Measurements from ENCODE around the gene FLAD1. TPM values are rescaled to one million over a fixed set of nuclear protein-coding genes. Genes with fewer than 3 reads are reported as not detected.

The FLAD1 gene
- 16.8 and 25.1 TPM in 2 replicates for total RNA-seq

GRCh38 chr1:154982897-154983648 lies at the start of gene FLAD1:
Gene FLAD1, plus strand, starts transcription at chr1:154983344. Its CDS starts 351 bp downstream, at chr1:154983695.

GRCh38 chr1:154936555-154937084 lies 46.5 kb upstream of the FLAD1 start, which contains the start of gene PMVK:
Gene PMVK, minus strand, starts transcription at chr1:154936719. Its CDS starts 34 bp downstream, at chr1:154936685.

GRCh38 chr1:154955718-154956543 lies 27.2 kb upstream of the FLAD1 start, which contains the start of gene PBXIP1:
Gene PBXIP1, minus strand, starts transcription at chr1:154956099. Its CDS starts 2,378 bp downstream, at chr1:154953721.

GRCh38 chr1:154961207-154962155 lies 21.7 kb upstream of the FLAD1 start, which contains the start of gene PYGO2:
Gene PYGO2, minus strand, starts transcription at chr1:154961782. Its CDS starts 206 bp downstream, at chr1:154961576.

GRCh38 chr1:154970631-154971340 lies 12.4 kb upstream of the FLAD1 start, which contains the start of gene SHC1:
Gene SHC1, minus strand, starts transcription at chr1:154970747. Its CDS starts 221 bp downstream, at chr1:154970526.

GRCh38 chr1:154974102-154974807 lies 8.9 kb upstream of the FLAD1 start, which contains the start of gene CKS1B:
Gene CKS1B, plus strand, starts transcription at chr1:154974681. Its CDS starts 65 bp downstream, at chr1:154974746.

GRCh38 chr1:154993572-154994268 lies 10.6 kb downstream of the FLAD1 start, which contains the start of gene LENEP:
Gene LENEP, plus strand, starts transcription at chr1:154993586. Its CDS starts 22 bp downstream, at chr1:154993608.

GRCh38 chr1:155002464-155003226 lies 19.5 kb downstream of the FLAD1 start, which contains the start of gene ZBTB7B:
Gene ZBTB7B, plus strand, starts transcription at chr1:155002802. Its CDS starts 11,859 bp downstream, at chr1:155014661.

GRCh38 chr1:155033524-155033923 lies 50.4 kb downstream of the FLAD1 start, which contains the start of the genes DCST1 and DCST2:
Gene DCST1, plus strand, starts transcription at chr1:155033824. Its CDS starts 213 bp downstream, at chr1:155034037.
Gene DCST2, minus strand, starts transcription at chr1:155033781. Its CDS starts 80 bp downstream, at chr1:155033701.

Other genes starting within 250 kb of the FLAD1 start
- gene KCNN3, start 113.1 kb upstream of the FLAD1 start, total RNA-seq, result 0.16 and 1.5 TPM in 2 replicates
- 8.6 and 10.6 TPM in 2 replicates for gene PMVK, start 46.6 kb upstream of the FLAD1 start, total RNA-seq
- gene PBXIP1, start 27.2 kb upstream of the FLAD1 start, total RNA-seq, result 74.6 and 104 TPM in 2 replicates
- gene PYGO2, start 21.6 kb upstream of the FLAD1 start, total RNA-seq, result 7.7 and 18.3 TPM in 2 replicates
- gene SHC1, start 12.6 kb upstream of the FLAD1 start, total RNA-seq, result 159 and 342 TPM in 2 replicates
- gene CKS1B, start 8.7 kb upstream of the FLAD1 start, total RNA-seq, result 56.2 and 86.6 TPM in 2 replicates
- 0.76 TPM in 1 of 2 replicates, not detected in the other for gene LENEP, start 10.2 kb downstream of the FLAD1 start, total RNA-seq
- gene ZBTB7B, start 19.5 kb downstream of the FLAD1 start, total RNA-seq, result 7.6 and 11.1 TPM in 2 replicates
- under 0.01 and 0.13 TPM in 2 replicates for gene DCST2, start 50.4 kb downstream of the FLAD1 start, total RNA-seq
- not detected in 2 replicates for gene DCST1, start 50.5 kb downstream of the FLAD1 start, total RNA-seq
- 241 and 324 TPM in 2 replicates for gene ADAM15, start 68.0 kb downstream of the FLAD1 start, total RNA-seq
- 4.2 and 13.6 TPM in 2 replicates for gene EFNA4, start 80.4 kb downstream of the FLAD1 start, total RNA-seq
- 1.3 and 1.8 TPM in 2 replicates for gene EFNA3, start 95.5 kb downstream of the FLAD1 start, total RNA-seq
- gene EFNA1, start 144.5 kb downstream of the FLAD1 start, total RNA-seq, result 99.7 and 161 TPM in 2 replicates
- 22.8 and 26.1 TPM in 2 replicates for gene SLC50A1, start 152.5 kb downstream of the FLAD1 start, total RNA-seq
- gene DPM3, start 157.2 kb downstream of the FLAD1 start, total RNA-seq, result 20.9 and 56.7 TPM in 2 replicates
- gene KRTCAP2, start 190.0 kb downstream of the FLAD1 start, total RNA-seq, result 96.2 and 98.4 TPM in 2 replicates
- gene TRIM46, start 190.5 kb downstream of the FLAD1 start, total RNA-seq, result 1.6 and 4.5 TPM in 2 replicates
- 9.4 and 18.5 TPM in 2 replicates for gene THBS3, start 224.6 kb downstream of the FLAD1 start, total RNA-seq
- 30.3 and 31.6 TPM in 2 replicates for gene MTX1, start 225.4 kb downstream of the FLAD1 start, total RNA-seq

All from bladder microvascular endothelial cell (primary cell).